ENCODE measurements around the gene WDFY4.

GRCh38 chr10:48813825-48814224, 129.2 kb downstream of the WDFY4 start:
- no peak for TF ChIP-seq PRDM10 (tag by site-specific recombination; IDR thresholded peaks at IDR 0.05)
- TF ChIP-seq, protein P1, sequence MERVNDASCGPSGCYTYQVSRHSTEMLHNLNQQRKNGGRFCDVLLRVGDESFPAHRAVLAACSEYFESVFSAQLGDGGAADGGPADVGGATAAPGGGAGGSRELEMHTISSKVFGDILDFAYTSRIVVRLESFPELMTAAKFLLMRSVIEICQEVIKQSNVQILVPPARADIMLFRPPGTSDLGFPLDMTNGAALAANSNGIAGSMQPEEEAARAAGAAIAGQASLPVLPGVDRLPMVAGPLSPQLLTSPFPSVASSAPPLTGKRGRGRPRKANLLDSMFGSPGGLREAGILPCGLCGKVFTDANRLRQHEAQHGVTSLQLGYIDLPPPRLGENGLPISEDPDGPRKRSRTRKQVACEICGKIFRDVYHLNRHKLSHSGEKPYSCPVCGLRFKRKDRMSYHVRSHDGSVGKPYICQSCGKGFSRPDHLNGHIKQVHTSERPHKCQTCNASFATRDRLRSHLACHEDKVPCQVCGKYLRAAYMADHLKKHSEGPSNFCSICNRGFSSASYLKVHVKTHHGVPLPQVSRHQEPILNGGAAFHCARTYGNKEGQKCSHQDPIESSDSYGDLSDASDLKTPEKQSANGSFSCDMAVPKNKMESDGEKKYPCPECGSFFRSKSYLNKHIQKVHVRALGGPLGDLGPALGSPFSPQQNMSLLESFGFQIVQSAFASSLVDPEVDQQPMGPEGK (tag by site-specific recombination; IDR thresholded peaks at IDR 0.05): no peak

All from HEK293 (cell line).